Stimulated activated CD4-positive, alpha-beta T cell treated with anti-CD3 and anti-CD28 coated beads, Interleukin-2, amount 100 ng/mL, for 4 hours (primary cell): ENCODE measurements around the gene TSPAN6.
A peak's percentile ranks its signal among the peaks of the same experiment; 100 is the strongest.

Experiments used
- DNase-seq: peaks from one replicate; pipeline ENCODE4 v3.0.0-alpha.2; 2020; ENCODE audit warnings: low read depth

Gene TSPAN6

GRCh38 chrX:100636321-100636991 is at the start of gene TSPAN6:
Gene TSPAN6, minus strand, starts transcription at chrX:100636806. Its CDS starts 112 bp downstream, at chrX:100636694.
- DNase-seq = peak; percentile 57

GRCh38 chrX:100685997-100686305 is 49.3 kb upstream of the TSPAN6 start:
- DNase-seq = no peak

GRCh38 chrX:100685284-100685996 is 48.8 kb upstream of the TSPAN6 start:
- peak; percentile 37 for DNase-seq

- no peak for DNase-seq
Measured at GRCh38 chrX:100682939-100683338, 46.3 kb upstream of the TSPAN6 start.

- DNase-seq = no peak
Measured at GRCh38 chrX:100681599-100681998, 45.0 kb upstream of the TSPAN6 start.

- no peak for DNase-seq
Measured at GRCh38 chrX:100680756-100681155, 44.1 kb upstream of the TSPAN6 start.

GRCh38 chrX:100677611-100678181 is 41.1 kb upstream of the TSPAN6 start:
- no peak for DNase-seq

GRCh38 chrX:100674705-100675104 is 38.1 kb upstream of the TSPAN6 start:
- DNase-seq = no peak

- DNase-seq = no peak
Measured at GRCh38 chrX:100673397-100673953, 36.9 kb upstream of the TSPAN6 start.

- no peak for DNase-seq
Measured at GRCh38 chrX:100672966-100673365, 36.4 kb upstream of the TSPAN6 start.

GRCh38 chrX:100663642-100664041 is 27.0 kb upstream of the TSPAN6 start:
- no peak for DNase-seq

- DNase-seq = no peak
Measured at GRCh38 chrX:100662796-100663195, 26.2 kb upstream of the TSPAN6 start.

- no peak for DNase-seq
Measured at GRCh38 chrX:100662170-100662569, 25.6 kb upstream of the TSPAN6 start.

- no peak for DNase-seq
Measured at GRCh38 chrX:100659431-100660137, 23.0 kb upstream of the TSPAN6 start.

- DNase-seq = no peak
Measured at GRCh38 chrX:100658941-100659381, 22.4 kb upstream of the TSPAN6 start.

GRCh38 chrX:100654261-100654660 is 17.7 kb upstream of the TSPAN6 start:
- no peak for DNase-seq

GRCh38 chrX:100652266-100652665 is 15.7 kb upstream of the TSPAN6 start:
- DNase-seq = no peak

- DNase-seq = no peak
Measured at GRCh38 chrX:100650841-100651240, 14.2 kb upstream of the TSPAN6 start.

- no peak for DNase-seq
Measured at GRCh38 chrX:100649550-100650356, 13.1 kb upstream of the TSPAN6 start.

GRCh38 chrX:100648458-100649417 is 12.1 kb upstream of the TSPAN6 start:
- no peak for DNase-seq
